ENCODE data around the gene KLHDC10.
"Not testable (repeated sequence)": the region's sequence is repeated elsewhere in the genome, so short reads cannot be mapped to it uniquely, and the experiment has no call there.

Gene KLHDC10

GRCh38 chr7:130118294-130118693, 48.0 kb downstream of the KLHDC10 start:
- no peak for DNase-seq (ENCODE audit: low spot score)

- DNase-seq (ENCODE audit: low spot score) = no peak
These were observed 48.5 kb downstream of the KLHDC10 start for GRCh38 chr7:130118801-130119200.

DNA sequence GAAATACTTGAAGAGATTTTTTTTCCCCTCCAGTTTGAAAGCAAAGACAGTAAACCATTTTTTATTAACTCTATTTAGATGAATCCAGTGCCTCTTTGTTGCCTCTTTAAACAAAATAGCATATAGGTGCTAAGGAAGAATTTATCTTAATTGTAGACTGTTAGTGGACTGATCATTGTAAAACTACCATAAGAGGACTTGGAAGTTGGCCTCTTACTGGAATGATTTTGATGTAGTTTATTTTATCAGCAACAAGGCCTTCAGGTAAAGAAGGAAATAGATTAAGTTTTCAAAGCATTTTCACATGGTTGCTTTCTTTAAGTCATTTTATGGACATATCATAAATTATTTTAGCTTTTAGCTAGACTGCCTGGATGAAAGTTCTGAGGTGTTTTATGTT, 53.2 kb downstream of the KLHDC10 start:
- no peak for DNase-seq (ENCODE audit: low spot score)

- DNase-seq (ENCODE audit: low spot score) = no peak
These were observed 54.4 kb downstream of the KLHDC10 start for GRCh38 chr7:130124711-130125110.

GRCh38 chr7:130126840-130127239, 56.5 kb downstream of the KLHDC10 start:
- not testable (repeated sequence) for DNase-seq (ENCODE audit: low spot score)

DNA sequence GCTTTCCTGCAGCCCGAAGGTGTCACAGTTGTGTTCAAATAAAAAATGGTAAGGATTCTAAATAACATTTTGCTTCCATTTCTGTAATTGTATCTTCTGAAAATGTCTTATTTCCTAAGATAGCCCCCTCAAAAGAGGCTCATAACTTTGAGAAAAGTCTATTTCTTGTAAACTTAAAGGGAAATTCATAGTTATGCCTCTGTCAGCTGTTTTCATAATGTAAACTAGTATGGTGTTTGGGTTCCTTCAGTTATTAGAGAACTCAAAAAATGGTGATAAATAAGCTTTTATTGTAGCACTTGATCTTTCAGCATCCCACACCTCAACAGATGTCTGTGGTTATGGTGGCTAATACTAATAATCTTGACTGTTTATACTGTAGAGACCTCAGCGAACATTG, 57.1 kb downstream of the KLHDC10 start:
- DNase-seq (ENCODE audit: low spot score) = no peak

GRCh38 chr7:130127821-130128317, 57.5 kb downstream of the KLHDC10 start:
- no peak for DNase-seq (ENCODE audit: low spot score)

GRCh38 chr7:130129011-130129411, 58.7 kb downstream of the KLHDC10 start:
- no peak for DNase-seq (ENCODE audit: low spot score)

DNA sequence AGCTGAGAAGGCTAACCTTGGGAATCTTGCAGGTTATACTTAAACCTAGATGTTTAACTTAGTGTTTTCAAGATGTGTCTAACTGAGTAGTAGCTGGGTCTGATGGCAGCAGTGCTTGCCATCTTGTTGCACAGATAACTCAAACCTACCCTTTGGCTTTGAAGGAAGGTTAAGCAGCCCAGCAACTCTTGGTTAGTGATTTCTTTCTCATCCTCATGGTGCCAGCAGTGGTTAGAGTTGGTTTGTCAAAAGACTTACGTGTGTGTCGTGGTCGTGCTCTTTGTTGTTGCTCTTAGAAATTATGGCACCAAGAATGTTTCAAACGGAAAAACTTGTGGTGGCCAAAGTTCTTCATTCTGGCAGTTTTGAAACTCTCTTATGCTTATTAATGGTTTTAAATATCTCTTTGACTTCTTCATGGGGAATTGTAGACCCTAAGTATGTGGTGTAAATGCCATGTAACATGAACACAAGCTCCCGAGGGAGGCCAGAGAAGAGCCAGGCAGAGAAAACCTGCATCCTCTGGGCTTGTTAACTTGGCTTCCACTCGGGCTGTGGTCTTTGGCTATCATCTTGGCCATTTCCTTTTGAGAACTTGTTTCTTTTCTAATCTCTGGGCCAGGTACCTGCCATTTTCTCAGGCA, 61.0 kb downstream of the KLHDC10 start:
- no peak for DNase-seq (ENCODE audit: low spot score)

DNA sequence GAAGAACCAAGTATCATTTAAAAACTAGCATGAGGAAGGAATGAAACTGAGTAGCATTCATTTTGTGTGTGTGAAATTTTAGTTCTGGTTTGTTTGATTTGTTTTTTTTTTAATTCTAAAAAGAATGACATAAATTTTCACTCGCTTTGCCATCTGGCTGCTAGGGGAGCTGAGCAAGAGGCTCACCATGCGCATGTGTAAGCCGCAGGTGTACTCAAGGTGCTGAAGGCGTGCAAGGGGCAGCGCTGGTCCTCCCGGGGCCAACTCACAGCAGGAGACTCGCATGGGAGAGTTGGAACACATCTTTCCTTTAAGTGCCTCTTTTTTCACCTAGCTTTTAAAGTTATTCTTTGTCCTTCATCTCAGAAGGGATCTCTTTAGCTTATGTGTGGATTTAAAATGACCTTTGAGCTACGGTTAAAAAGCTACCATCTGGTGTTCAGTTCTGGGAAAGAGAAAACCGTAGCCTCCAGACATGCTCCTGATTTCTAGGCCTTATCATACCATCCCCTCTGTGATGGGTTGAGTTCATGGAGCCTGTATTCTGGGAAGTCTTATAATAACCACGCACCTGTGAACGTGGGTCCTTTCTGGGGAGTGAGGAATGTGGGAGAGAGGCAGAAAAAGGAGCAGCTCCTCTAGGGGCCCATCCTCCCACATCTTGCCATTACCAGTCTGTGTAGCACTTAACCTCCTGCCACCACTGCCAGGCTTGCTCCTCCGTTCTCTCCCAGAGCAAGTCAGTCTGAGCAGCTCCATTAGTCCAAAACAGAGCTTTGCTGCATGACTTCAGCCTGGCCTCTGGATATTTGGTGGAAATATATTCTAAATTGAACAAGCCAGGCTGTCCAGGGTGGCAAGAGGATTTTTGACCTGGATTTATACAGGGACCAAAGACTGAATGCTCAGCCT, 61.9 kb downstream of the KLHDC10 start:
- DNase-seq (ENCODE audit: low spot score) = no peak

- DNase-seq (ENCODE audit: low spot score) = no peak
These were observed 62.9 kb downstream of the KLHDC10 start for GRCh38 chr7:130133029-130133782.

- no peak for DNase-seq (ENCODE audit: low spot score)
These were observed 63.8 kb downstream of the KLHDC10 start for GRCh38 chr7:130134106-130134636.

- no peak for DNase-seq (ENCODE audit: low spot score)
These were observed 64.4 kb downstream of the KLHDC10 start for GRCh38 chr7:130134726-130135125.

DNA sequence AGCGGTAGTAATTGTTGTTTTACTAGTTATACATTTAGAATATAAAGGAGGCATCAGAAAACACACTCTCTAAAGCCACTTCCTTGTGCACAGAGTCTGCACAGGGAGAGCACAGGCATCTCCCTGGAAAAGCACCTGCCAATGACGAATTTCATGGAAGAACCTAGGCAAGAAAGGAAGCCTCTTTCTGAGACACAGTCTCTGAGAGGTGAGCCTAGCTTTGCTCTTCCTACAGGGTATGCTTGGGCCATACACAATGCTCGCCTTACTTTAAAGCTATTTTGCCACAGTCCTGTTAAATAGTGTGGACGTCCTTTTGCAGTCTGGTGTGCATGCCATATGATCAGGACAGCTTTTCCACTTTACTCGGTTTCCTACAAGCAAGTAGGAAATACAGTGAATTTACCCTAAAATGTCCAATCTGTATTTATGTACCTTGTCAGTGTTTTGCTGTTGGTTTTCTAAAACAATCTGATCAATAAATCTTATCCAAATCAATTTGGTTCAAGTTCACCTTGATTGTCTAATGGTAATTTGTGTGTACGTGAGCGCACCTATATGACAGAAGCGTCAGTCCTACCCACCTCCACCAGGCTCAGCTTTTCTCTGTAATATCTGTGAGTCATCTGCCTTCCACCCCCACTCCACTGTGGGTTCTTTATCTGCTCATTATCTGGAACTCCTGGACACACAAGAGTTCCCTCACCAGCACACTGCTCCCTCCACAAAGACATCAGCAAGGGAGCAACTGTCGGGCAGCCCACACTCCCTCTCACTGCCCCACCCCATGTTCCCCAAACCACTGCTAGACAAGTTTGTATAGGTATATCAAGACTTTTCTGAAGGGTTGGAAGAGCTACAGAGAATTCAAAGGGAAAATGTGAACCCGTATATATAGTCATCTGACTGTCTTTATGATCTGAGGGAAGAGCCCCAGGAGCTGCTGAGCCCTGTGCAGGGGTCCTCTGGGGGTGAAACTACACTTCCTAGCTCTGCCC, 65.2 kb downstream of the KLHDC10 start:
- no peak for DNase-seq (ENCODE audit: low spot score)

GRCh38 chr7:130136579-130137167, 66.3 kb downstream of the KLHDC10 start:
- no peak for DNase-seq (ENCODE audit: low spot score)

- no peak for DNase-seq (ENCODE audit: low spot score)
These were observed 66.9 kb downstream of the KLHDC10 start for GRCh38 chr7:130137207-130137606.

DNA sequence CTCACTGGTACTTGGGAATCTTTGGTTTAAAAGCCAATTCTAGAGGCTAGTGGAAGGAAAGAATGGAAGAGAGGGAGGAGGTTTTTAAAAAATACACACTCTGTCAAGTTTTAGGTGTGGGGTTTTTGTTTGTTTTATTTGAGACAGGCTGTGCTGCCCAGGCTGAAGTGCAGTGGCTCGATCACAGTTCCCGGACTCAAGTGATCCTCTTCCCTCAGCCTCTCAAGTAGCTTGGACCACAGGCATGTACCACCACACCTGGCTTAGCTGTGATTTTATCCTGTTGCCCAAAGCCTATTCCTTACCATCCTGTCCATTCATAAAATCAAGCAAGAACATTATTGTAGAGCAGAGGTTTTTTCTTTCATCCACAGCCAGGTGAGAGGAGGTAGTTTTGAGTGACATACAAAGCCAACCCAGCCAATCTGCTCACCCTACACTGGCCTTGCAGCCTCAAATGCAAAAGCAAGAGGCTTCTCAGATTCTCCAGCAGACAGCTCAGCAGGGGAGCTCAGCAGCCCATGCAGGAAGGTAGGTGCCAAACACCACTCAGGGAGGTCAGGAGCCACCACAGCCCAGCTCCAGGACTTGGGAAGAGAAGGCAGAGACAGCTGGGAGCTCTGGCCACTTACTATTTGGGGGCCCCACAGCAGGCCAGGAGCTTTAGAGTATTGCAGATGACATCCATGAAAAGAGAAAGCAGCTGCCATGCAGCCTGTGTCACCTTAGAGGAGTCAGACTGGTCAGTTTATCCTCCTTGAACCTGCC, 69.0 kb downstream of the KLHDC10 start:
- DNase-seq (ENCODE audit: low spot score) = no peak

GRCh38 chr7:130140551-130141160, 70.3 kb downstream of the KLHDC10 start:
- DNase-seq (ENCODE audit: low spot score) = no peak

GRCh38 chr7:130141161-130141883, 71.0 kb downstream of the KLHDC10 start:
- DNase-seq (ENCODE audit: low spot score) = peak; percentile 88

All from ecto neural progenitor cell (in vitro differentiated cells).